Epidermal melanocyte (primary cell): ENCODE data around the gene C4orf36.

Source experiments
- DNase-seq: peaks from one replicate; pipeline ENCODE4 v3.0.0; 2011; ENCODE audit warnings: low spot score; ENCODE audit not compliant: insufficient read length

Gene C4orf36, protein sequence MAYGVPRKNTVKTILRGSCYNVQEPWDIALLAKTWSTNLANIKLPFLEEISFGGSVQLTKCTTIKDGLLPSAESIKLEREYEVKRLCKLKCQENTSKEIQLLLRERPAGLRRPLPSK

DNA sequence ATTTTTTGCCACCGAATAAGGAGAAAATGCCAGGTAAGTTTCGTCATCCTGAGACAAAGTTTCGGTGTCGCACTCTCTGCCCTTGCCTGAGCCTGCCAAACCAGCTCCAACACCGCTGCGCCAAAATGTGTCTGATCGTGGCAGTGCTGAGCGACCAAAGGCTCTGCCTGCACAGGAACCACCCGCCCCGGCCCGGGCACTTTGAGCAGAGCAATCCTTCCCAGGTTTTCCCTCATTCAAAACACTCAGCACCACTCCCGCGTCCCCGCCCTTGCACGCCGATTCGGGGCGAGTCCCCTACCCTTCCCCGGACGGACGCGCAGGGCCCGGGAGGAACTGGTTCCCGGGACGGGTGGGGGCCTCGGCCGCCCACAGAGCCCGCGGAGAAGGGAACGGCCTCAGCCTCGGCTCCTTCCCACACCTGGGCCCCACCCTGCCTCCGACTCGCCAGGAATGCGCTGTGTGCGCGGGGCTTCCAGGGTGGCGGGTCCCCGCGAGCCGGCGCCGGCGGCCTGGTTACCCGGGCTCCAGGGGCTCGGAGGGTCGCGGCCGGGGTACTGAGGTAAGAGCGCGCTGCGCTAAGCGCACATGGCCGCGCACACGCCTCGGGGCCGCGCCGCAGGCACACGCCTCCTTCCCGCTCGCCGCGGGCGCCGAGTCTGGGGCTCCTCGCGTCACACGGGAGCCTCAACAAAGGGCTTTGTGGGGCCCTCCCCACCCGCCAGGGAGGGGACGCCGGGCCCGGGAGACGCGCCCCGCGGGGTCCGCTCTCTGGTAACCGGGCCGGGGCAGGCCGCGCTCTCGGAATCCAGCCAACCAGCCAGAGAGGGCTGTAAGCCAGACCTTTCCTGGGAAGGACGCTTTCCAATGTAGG, at the start of gene C4orf36:
Gene C4orf36 (minus strand): TSS at position 661 of the 874 bp plus-strand sequence. CDS start 902 bp downstream, outside the sequence.
- DNase-seq, result no peak

GRCh38 chr4:86940920-86941460, 48.8 kb upstream of the C4orf36 start:
- DNase-seq, result no peak

- no peak for DNase-seq
Observed at GRCh38 chr4:86939729-86940575, 47.7 kb upstream of the C4orf36 start.

DNA sequence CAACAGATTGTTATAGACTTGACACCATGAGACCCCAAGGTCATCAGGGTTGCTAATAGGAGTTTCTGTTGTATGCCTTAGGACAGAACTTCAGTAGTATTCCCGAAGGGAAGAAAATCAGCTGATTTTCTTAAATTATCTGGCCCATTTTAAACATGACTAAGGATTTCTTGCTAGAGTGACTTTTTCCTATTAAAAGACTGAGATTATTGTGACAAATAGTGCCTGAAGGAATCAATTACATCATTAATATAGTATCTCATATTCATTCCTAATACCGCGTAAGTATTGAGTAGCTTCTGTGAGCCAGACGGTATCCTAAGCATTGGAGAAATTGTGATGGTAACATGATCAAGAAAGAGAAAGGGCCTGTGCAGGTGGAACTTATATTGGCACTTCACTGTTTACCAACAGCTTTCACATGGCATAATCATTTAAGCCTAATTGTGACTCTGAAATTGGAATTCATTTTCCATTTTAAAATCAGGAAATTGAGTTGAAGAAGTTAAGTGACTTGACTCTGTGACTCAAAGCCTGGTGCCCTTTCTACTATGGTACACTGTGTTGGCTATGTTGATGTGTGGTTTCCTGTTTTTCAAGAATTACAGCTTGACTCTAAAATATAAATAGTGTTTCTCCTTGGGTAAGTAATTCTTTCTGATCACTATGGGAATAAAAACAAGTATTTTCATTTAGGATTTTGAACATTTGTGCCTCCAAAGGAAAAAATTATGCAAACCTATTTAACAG, 46.7 kb upstream of the C4orf36 start:
- no peak for DNase-seq

DNA sequence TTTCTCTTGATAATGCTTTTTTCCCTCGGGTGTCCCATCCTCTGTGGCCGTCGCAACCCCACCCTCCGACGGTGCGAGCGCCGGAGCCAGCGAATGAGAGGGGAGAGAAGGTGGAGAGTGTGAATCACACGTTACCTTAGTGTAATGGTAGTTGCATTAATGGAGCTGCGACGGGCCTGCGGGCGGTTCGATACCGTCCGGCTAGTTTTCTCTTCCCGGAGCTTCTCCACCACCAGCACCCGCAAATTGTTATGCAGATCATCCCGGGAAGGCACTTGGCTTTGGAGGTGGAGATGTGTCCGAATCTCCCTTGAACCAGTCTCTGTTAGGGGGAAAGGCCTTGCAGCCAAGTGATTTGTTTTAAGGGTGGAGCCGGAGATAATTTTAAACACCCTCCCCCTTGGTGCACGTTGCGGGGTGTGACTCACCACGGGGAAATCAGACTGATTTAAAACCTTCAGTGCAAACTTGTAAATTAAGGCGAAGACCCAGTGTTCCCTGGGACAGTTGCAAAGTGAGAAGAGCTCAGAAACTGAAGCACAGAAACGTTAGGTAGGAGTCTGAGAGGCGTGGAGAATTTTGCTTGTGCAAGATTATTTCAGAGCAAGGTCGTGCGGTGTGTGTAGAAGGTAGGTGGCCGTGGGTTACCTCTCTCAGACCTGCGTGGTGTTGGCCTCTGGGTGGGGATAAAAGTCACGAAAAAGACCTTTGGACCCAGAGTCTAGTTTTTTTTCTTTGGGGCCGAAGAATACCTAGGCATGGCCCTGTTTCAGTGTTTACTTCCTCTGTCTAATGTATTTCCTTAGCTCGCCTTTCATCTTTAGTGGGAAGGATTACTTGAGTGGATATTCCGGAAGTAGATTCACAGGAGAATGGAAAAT, 43.9 kb upstream of the C4orf36 start:
- peak; percentile 25 for DNase-seq

- no peak for DNase-seq
Observed at GRCh38 chr4:86935566-86935852, 43.3 kb upstream of the C4orf36 start.

- peak; percentile 87 for DNase-seq
Observed at GRCh38 chr4:86934771-86935565, 42.7 kb upstream of the C4orf36 start, which contains the start of gene AFF1. Gene AFF1, plus strand, starts transcription at chr4:86935011. Its CDS starts 13,523 bp downstream, at chr4:86948534.

GRCh38 chr4:86934147-86934770, 42.0 kb upstream of the C4orf36 start:
- no peak for DNase-seq

- DNase-seq, result no peak
Observed at GRCh38 chr4:86928400-86929255, 36.4 kb upstream of the C4orf36 start.

GRCh38 chr4:86927843-86928395, 35.7 kb upstream of the C4orf36 start:
- DNase-seq, result peak; percentile 25

- no peak for DNase-seq
Observed at GRCh38 chr4:86926435-86927086, 34.3 kb upstream of the C4orf36 start.

GRCh38 chr4:86924811-86925210, 32.6 kb upstream of the C4orf36 start:
- no peak for DNase-seq

GRCh38 chr4:86921608-86922252, 29.5 kb upstream of the C4orf36 start:
- no peak for DNase-seq

DNA sequence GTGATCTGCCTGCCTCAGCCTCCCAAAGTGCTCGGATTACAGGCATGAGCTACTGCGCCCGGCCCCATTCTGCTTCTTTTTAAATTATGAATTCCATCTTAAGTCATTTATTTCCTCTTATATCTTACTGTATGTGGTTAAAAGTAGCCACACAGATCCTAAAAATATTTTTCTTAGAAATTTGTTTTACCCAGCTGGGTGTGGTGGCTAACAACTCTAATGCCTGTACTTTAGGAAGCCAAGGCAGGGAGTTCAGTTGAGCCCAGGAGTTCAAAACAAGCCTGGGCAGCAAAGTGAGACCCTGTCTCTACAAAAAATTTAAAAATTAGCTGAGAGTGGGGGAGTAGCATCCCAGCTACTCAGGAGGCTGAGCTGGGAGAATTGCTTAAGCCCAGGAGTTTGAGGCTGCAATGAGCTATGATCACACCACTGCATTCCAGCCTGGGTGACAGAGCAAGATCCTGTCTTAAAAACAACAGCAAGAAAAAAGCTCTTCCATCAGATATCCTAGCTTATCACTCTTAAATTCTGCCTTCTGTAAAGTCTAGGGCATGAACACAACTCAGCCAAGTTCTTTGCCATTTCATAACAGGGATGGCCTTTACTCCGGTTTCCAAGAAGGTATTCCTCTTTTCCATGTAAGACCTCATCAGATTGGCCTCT, 27.5 kb upstream of the C4orf36 start:
- DNase-seq, result no peak

- no peak for DNase-seq
Observed at GRCh38 chr4:86918539-86919072, 26.4 kb upstream of the C4orf36 start.
